NCI-H187 (cell line): ENCODE measurements around the gene TYMP.
A peak's percentile ranks its signal among the peaks of the same experiment; 100 is the strongest.
"Not testable (repeated sequence)": the region's sequence is repeated elsewhere in the genome, so short reads cannot be mapped to it uniquely, and the experiment has no call there.

Experiments
- DNase-seq, 2 experiments: peaks; one replicate each; lab custom pipeline; 2025; lab: John Stamatoyannopoulos, UW

The TYMP gene

DNA sequence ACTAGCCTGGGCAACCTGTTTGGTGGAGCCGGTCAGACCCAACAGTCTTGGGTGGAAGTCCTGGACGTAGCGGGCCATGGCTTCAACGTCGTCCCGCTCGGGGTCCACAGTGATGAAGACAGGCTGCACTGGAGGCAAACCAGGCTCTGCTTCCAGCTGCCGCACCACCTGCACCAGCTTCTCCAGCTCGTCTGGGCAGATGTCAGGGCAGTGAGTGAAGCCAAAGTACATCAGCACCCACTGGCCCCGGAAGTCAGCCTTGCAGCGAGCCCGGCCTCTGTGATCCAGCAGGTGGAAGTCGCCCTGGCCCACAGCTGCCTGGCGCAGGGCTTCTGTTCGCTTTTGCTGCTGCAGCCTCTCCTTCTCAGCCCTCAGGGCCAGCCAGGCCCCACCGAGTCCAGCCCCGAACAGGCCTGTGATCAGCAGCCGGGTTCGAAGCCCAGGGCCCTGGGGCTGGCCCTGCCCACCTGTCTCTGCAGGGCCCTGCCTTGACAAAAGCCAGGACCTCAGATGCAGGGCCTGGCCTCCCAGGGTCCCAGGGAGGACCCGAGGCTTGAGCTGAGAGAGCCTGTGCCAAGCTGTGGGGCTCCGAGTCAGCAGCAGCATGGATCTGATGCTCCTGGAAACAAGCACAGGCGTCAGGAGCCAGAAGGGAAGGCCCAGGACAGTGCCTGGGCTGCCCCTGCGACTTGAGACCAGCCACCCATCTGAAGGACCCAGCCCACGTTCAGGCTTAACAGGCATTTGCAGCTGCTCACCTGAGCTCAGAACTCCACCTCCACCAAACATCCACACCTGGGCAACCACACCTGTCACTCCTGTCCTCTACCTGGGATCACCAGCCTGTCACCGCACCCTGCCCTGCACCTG is 5.8 kb downstream of the TYMP start:
- DNase-seq: no peak

DNA sequence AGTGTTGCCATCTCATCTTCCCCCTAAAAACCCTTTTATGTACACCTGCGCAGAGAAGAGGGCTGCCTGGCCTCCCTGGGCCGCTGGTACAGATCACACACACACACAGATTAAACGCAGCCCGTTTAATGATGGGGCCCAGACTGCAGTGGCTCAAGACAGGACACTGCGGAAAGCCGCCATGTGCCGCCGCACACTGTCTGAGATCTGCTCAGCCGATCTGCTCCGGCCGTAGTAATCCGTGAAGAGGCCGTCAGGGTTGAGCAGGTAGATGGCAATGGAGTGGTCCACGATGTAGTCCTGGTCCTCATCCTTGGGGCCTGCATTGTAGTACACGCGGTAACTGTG is 6.4 kb downstream of the TYMP start:
- DNase-seq: no peak

DNA sequence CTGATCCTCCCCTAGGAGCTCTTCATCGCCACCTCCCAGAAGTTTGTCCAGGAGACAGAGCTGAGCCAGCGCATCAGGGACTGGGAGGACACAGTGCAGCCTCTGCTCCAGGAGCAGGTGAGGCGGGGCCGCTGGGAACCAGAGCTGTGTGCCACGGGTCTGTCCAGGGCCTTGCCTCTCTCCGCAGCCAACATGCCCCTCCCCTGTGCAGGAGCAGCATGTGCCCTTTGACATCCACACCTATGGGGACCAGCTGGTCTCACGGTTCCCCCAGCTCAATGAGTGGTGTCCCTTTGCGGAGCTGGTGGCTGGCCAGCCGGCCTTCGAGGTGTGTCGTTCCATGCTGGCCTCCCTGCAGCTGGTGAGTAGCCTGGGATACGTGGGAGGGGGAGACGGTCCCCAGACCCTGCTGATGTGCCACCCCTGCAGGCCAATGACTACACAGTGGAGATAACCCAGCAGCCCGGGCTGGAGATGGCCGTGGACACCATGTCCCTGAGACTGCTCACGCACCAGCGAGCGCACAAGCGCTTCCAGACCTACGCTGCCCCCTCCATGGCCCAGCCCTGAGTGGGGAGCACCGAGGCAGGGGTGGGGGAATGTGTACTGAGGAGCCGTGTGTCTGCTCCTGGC is 6.9 kb downstream of the TYMP start:
- DNase-seq: no peak

DNA sequence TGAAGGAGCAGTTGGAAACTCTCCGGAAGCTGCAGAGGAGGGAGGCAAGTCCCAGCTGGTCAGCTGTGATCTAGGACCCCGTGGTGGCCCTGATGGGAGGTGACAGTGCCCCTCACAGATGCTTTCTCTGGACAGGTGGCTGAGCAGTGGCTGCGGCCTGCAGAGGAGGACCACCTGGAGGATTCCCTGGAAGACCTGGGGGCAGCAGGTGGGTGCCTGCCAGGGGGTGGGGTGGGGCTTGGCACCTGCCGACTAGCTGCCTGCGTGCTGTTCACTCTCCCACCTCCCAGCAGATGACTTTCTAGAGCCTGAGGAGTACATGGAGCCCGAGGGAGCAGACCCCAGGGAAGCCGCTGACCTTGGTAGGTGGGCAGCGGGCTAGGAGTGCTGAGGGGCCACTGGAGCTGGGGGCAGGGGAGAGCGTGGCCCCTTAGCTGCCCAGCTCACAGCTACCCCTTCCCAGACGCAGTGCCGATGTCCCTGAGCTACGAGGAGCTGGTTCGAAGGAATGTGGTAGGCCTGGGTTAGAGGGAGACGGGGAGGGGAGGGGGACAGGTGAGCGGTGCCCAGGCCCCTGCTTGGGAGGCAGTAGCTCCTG is 7.5 kb downstream of the TYMP start:
- no peak for DNase-seq

DNA sequence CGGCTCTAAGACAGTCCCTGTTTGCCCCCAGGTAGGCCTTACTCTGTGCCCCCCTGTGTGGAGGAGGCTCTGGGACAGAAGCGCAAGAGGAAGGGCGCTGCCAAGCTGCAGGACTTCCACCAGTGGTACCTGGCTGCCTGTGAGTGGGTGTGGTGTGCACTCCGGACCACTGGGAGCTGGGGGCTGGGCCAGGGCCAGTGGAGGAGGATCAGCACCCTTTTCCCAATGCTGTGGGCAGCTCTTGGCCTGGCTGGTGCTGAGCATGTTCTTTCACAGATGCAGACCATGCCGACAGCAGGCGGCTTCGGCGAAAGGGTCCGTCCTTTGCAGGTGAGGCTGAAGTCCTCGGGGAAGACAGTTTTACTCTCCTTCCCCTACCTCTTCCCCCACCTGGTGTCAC is 8.1 kb downstream of the TYMP start:
- DNase-seq: no peak

DNA sequence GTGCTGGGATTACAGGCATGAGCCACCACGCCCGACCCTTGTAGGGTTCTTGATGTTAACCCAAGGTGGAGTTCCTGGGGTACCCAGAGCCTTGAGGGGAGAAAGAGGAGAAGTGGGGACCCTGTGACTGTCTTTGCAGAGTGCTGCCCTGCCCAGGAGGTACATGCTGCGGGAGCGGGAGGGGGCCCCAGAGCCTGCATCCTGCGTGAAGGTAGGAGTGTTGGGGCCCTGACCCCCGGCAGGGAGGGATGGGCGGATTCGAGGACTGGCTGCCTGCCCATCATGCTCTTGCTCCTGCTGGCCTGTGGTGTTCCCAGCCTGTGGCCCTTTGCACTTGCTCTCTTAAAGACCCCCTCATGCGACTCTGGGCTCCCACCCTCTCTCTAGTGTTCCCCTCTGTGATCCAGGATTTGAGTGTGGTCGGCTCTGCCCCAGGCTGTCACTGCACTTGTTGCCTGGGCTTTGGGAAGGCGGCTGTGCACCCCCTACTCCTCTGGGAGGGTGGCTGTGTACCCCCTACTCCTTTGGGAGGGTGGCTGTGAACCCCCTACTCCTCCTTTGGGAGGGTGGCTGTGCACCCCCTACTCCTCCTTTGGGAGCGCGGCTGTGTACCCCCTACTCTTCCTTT is 8.9 kb downstream of the TYMP start:
- DNase-seq: no peak

DNA sequence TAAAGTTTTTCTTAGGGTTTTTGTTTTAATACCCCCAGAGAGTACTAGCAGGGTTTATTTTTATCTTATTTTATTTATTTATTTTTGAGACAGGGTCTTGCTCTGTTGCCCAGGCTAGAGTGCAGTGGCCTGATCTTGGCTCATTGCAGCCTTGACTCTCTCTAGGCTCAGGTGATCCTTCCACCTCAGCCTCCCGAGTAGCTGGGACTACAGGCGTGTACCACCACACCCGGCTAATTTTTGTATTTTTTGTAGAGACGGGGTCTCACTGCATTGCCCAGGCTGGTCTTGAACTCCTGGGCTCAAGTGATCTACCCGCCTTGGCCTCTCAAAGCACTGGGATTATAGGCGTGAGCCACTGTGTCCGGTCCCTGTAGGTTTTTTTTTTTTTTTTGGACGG is 9.6 kb downstream of the TYMP start:
- not testable (repeated sequence) for DNase-seq

DNA sequence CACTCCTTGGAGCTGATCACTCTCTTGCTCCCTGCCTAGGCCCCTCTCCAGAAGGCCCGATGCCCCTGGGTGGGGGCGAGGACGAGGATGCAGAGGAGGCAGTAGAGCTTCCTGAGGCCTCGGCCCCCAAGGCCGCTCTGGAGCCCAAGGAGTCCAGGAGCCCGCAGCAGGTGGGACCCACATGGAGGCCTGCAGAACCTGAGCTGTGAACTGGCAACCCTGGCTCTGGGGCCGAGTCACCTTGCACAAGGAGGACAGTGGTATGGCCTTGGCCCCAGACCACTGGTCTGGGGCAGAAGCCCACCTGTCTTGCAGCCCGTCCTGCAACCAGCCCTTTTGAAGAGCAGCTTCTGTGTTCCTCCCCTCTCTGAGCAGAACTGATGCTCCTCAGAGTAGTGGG is 10.7 kb downstream of the TYMP start:
- DNase-seq: no peak

DNA sequence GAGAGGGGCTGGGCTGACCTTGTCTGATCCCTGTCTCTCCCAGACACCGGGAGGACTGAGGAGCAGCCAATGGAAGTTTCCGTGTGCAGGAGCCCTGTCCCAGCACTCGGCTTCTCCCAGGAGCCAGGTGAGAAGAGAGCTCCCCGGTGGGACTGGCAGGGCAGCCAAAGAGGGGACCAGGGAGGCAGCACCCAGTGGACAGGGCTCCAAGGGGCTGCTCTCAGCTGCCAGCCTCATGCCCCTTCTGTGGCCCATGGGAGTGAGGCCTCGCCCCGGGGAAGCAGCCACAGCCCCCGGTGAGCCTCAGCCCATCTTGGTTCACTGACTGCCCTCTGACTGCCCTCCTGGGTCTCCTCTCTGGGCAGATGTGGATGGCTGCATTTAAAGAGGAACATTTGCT is 11.2 kb downstream of the TYMP start:
- no peak for DNase-seq

DNA sequence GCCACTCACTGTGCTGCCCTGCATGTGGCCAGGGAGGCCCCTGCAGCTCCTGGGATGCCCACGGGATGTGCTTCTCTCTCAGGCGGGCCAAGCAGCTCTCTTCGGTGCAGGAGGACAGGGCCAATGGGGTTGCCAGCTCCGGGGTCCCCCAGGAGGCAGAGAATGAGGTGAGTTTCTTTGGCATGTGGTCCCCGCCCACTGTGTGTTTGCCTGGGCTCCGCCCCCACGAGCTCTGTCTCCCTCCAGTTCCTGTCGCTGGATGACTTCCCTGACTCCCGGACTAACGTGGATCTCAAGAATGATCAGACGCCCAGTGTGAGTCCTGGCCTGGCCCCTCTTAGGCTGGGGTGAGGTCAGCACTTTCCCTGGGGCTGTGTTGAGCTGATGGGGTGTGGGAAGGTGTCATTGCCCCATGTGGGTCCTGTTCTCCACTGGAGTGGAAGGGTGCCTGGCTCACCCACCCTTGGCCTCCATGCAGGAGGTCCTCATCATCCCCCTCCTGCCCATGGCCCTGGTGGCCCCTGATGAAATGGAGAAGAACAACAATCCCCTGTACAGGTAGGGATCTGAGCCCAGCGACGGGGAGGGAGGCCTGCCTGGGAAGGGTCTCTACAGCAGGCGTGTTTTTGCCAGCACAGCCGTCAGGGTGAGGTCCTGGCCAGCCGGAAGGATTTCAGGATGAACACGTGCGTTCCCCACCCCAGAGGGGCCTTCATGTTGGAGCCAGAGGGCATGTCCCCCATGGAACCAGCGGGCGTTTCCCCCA is 12.1 kb downstream of the TYMP start:
- no peak for DNase-seq

DNA sequence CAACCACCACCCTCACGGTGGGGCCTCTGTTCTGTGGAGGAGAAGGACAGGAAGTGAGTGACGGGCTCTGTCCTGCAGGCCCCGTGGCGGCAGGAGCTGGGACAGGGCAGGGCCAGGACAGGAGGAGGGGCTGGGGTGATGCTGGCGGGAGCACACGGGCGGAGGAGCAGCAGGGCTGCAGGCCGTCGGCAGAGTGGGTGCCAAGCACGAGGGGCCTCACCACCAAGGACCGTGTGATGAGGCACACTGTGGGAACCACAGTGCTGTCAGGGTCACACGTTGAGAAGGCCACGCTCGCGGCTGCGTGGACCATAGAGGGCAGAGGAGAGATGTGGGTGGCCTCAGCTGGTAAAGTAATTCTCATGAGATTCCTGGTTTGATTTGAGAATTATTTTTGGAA is 12.9 kb downstream of the TYMP start:
- DNase-seq: no peak

DNA sequence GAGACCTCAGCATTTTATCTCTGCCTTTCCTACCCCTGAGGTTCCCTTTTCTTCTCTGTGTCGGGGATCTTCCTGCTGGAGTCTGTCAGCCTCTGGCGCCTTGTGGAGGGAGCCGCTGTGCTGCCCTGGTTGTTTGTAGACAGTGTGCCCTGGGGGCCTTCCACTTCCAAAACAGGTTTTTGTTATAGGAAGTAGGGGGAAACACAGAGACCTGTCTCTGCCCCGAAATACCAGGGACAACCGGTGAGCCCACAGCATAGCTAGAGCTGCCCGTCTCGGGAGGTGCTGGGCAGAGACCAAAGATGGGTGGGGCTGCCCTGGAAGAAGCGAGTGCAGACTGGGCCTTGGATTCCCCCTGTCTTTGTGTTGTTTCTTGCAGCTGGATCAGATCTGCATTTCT is 13.7 kb downstream of the TYMP start:
- no peak for DNase-seq

DNA sequence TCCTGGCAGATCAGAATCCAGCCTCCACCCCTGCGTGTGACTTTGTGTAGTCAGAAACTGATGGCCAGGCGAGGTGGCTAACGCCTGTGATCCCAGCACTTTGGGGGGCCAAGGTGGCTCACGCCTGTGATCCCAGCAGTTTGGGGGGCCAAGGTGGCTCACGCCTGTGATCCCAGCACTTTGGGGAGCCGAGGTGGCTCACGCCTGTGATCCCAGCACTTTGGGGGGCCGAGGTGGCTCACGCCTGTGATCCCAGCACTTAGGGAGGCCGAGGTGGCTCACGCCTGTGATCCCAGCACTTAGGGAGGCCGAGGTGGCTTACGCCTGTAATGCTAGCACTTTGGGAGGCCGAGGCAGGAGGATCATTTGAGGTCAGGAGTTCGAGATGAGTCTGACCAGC is 16.6 kb downstream of the TYMP start:
- no peak for DNase-seq

DNA sequence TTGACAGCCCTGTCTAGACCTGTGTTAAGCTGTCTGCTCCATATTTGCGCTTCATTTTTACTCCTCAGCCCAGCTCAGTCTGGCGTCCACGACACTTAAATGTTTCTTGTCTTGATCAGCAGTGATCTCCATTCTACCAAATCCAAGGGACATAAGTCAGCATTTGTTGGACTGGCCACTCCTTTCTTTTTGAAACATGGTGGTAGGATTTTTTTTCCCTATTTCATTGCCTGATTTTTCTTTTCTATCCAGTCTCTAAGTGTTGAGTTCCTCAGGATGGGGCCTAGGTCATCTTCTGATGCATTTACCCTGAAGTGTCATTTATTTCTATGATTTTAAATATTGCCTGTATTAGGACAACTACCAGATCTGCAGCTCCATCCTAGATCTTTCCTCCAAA is 20.9 kb downstream of the TYMP start:
- no peak for DNase-seq

DNA sequence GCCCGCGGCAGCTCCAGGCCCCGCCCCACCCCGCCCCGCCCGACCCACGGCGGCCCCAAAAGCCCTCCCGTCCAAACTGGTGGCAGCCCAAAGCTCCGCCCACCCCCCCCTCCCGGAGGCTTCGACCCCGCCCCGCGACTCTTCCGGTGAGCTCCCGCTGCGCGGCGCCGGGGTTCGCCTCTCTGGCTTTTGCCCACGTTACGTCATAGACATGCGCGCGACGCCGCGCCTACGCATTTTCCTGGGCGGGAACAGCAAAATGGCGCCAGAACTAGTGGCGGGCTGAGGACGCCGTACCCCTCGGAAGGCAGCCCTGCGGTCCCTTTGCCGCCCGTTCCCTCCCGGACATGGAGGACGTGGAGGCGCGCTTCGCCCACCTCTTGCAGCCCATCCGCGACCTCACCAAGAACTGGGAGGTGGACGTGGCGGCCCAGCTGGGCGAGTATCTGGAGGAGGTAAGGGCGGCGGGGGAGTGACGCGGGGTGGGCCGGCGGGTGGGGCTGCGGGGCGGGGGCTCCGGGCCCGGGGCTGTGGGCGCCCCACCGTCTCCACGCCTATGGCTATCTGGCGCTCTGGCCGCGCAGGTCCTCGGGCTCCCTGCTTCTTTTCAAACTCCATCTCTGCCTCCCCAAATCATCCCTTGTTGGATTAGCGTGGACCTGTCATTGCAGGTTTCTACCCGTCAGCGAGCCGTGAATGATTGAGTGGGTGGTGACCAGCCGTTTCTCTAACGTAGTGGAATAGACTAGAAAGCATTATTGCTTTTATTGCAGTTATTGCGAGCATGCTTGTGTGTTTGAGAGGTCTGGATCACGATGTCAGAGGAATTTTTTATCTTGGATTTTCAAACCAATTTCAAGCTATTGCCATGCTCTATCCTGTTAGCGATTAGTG is 21.6 kb downstream of the TYMP start, which contains the start of gene NCAPH2:
Gene NCAPH2 (plus strand): TSS at position 234 of the 894 bp plus-strand sequence. CDS start 114 bp downstream, at position 348.
- DNase-seq: peak; percentile 22 to 50

DNA sequence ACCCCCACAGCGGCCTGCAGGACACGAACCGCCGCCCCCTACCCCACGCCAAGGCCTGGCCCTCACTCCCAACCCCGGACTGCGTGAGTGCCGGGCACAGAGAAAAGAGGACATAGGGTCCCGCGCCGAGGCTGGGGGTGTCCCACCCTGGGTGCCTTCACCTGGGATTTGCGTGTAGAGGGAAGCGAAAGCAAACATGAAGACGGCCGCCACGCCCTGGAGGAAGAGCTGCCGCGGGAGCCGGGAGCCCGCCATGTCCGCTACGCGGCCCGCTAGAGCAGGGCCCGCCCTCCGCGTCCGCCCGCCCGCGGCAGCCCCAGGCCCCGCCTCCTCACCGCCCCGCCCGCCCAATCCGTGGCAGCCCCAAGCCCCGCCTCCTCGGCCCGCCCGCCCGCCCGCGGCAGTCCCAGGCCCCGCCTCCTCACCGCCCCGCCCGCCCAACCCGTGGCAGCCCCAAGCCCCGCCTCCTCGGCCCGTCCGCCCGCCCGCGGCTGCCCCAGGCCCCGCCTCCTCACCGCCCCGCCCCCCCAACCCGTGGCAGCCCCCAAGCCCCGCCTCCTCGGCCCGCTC is 22.3 kb downstream of the TYMP start, which contains the start of gene LMF2:
Gene LMF2 (minus strand): TSS at position 282 of the 570 bp plus-strand sequence. CDS start 27 bp downstream, at position 255.
- peak in 1 of 2 experiments; percentile 36 for DNase-seq

DNA sequence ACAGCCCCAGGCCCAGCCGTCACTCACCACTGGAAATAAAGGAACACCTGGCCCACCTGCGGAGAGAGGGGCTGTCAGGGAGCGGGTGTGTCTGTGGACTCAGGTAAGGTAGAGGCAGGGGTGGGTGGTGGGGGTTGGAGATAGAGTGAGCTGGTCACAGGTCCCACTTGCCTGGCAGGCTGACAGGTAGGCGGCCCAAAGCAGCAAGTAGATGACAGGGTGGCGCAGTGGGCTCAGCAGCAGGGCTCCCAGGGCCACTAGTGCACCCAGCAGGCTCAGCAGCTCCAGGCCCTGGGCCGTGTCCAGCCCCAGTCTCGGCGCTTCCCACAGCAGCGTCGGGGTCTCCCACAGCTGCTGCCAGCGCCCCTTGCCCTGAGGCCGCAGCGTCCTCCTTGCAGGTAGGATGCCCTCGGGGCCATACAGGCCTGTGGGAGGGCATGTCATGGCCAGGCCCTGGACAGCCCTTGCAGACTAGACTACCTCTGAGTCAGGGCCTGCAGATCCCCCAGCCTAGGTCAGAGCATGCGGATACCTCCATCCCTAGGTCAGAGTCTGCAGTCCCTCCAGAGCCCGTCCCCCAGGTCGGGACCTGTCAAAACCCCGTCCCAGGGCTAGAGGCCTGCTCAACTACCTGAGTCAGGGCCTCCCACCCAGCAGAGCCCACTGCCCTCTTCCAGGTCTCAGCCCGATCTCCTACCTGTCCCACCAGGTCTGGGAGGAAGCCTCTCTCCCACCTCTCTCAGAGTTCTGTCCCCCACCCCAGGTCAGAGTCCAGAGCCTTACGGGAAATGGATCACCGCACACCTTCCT is 23.0 kb downstream of the TYMP start:
- DNase-seq: no peak

DNA sequence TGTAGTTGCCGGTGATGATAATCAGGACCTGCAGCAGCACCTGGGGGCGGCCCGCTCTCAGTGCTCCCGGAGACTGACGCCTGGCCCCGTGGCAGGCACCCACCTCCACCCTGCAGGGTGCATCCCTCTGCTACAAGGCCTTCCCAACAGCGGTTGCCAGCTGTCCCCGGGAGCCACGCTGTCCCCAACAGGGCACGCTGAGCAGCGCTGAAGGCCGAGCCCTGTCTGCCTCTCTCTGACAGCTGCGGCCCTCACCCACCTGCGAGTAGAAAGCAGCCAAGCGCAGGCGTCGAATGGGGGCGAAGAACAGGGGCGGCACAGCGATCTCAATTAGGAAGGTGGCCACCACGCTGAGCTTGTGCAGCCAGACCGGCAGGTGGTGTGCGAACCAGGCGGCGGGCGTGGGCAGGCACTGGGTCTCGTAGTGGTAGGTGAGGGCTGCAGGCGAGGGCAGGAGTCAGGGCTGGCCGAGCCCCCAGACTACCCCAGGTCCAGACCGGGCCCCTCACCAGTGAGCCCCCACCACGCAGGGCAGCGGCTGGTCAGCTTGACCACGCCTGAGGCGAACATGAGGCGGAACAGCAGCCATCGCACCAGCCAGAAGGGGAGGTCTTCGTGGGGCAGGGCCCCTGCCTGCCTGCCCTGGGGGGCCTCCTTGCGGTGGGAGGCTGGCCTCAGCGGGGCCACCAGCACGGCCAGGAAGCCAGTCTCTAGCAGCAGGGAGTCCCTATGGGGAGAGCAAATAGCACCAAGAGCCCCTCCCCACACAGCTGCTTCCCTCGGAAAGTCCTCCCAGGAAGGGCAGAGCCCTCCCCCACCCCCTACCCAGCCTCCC is 23.8 kb downstream of the TYMP start:
- DNase-seq: no peak
